HepG2 (cell line): ENCODE data around the gene DDX39B. TPM values are rescaled to one million over a fixed set of nuclear protein-coding genes. Genes with fewer than 3 reads are reported as not detected.

Experiments used
- AKAP8 ChIP-seq: sonication (generic); formaldehyde crosslinking; IDR thresholded peaks from 2 replicates; pipeline ENCODE4 v1.5.1; 2020; ENCODE audit warnings: mild to moderate bottlenecking, missing genetic modification reagents
- ARID4A ChIP-seq: sonication (generic); formaldehyde crosslinking; IDR thresholded peaks from 2 replicates; pipeline ENCODE4 v1.5.0; 2020; ENCODE audit warnings: mild to moderate bottlenecking, missing genetic modification reagents, borderline replicate concordance
- BHLHE40 ChIP-seq: IDR thresholded peaks from 2 replicates; pipeline ENCODE4 v1.6.1; 2011; ENCODE audit warnings: low read length, improper control_type of control experiment
- ESRRA ChIP-seq: sonication (generic); formaldehyde crosslinking; IDR thresholded peaks from 2 replicates; pipeline ENCODE4 v1.5.1; 2020; ENCODE audit warnings: mild to moderate bottlenecking, low read depth, missing genetic modification reagents
- FOXJ3 ChIP-seq: sonication (generic); formaldehyde crosslinking; IDR thresholded peaks from 2 replicates; pipeline ENCODE4 v1.4.0; 2020; ENCODE audit warnings: missing genetic modification reagents, mild to moderate bottlenecking, borderline replicate concordance
- IRF9 ChIP-seq: sonication (generic); formaldehyde crosslinking; IDR thresholded peaks from 2 replicates; pipeline ENCODE4 v1.8.0; 2022; ENCODE audit warnings: missing genetic modification reagents, mild to moderate bottlenecking, borderline replicate concordance
- MXI1 ChIP-seq: IDR thresholded peaks from 3 replicates; pipeline ENCODE4 v1.6.1; 2012; ENCODE audit warnings: low read depth, low read length, inconsistent platforms, borderline replicate concordance
- NFKBIZ ChIP-seq: IDR thresholded peaks from 2 replicates; pipeline ENCODE4 v1.6.1; 2018; ENCODE audit warnings: missing genetic modification reagents, missing compliant biosample characterization
- NR2F6 ChIP-seq, 2 experiments: IDR thresholded peaks; 2 replicates each; pipeline ENCODE4 v1.6.1; 2016; ENCODE audit warnings: antibody characterized with exemption in 1 of 2, mild to moderate bottlenecking in 1 of 2
- PHF5A ChIP-seq: IDR thresholded peaks from one replicate; pipeline ENCODE4 v1.6.1; 2018; ENCODE audit warnings: low read depth, missing genetic modification reagents; ENCODE audit not compliant: unreplicated experiment
- POGZ ChIP-seq: sonication (generic); formaldehyde crosslinking; IDR thresholded peaks from 2 replicates; pipeline ENCODE4 v1.4.0; 2020; ENCODE audit warnings: mild to moderate bottlenecking, missing genetic modification reagents
- REXO4 ChIP-seq: sonication (generic); formaldehyde crosslinking; IDR thresholded peaks from 2 replicates; pipeline ENCODE4 v1.8.0; 2022; ENCODE audit warnings: missing genetic modification reagents, mild to moderate bottlenecking, borderline replicate concordance
- RFX1 ChIP-seq: fragments of 450-650 bp; IDR thresholded peaks from 2 replicates; pipeline ENCODE4 v1.6.1; 2017
- ZNF124 ChIP-seq: sonication (generic); formaldehyde crosslinking; IDR thresholded peaks from 2 replicates; pipeline ENCODE4 v1.4.0; 2020; ENCODE audit warnings: missing genetic modification reagents
- ZNF17 ChIP-seq: sonication (generic); formaldehyde crosslinking; IDR thresholded peaks from 2 replicates; pipeline ENCODE4 v1.5.0; 2020; ENCODE audit warnings: mild to moderate bottlenecking, missing genetic modification reagents
- ZNF24 ChIP-seq: fragments of 450-650 bp; IDR thresholded peaks from 2 replicates; pipeline ENCODE4 v1.6.1; 2017; ENCODE audit warnings: antibody characterized with exemption, mild to moderate bottlenecking
- ZNF414 ChIP-seq: sonication (generic); formaldehyde crosslinking; IDR thresholded peaks from 2 replicates; pipeline ENCODE4 v1.5.0; 2020; ENCODE audit warnings: missing genetic modification reagents
- ZNF468 ChIP-seq: sonication (generic); formaldehyde crosslinking; IDR thresholded peaks from 2 replicates; pipeline ENCODE4 v1.8.0; 2022; ENCODE audit warnings: mild to moderate bottlenecking, moderate library complexity, missing genetic modification reagents
- ZNF512B ChIP-seq: sonication (generic); formaldehyde crosslinking; IDR thresholded peaks from 2 replicates; pipeline ENCODE4 v1.5.1; 2020; ENCODE audit warnings: missing genetic modification reagents, mild to moderate bottlenecking, borderline replicate concordance
- ZNF619 ChIP-seq: sonication (generic); formaldehyde crosslinking; IDR thresholded peaks from 2 replicates; pipeline ENCODE4 v1.4.0; 2020; ENCODE audit warnings: mild to moderate bottlenecking, missing genetic modification reagents
- ZNF629 ChIP-seq: sonication (generic); formaldehyde crosslinking; conservative IDR thresholded peaks from 2 replicates; pipeline ENCODE4 v1.5.0; 2020; ENCODE audit warnings: missing genetic modification reagents
- polyA plus RNA-seq, 8 experiments: library from polyadenylated mRNA; depleted of rRNA in 3 of 8; stranded (reverse) in 7 of 8; unstranded in 1 of 8; fragments of >200 nt; fragmentation: Illumina TruSeq in 4 of 8; extraction: Trizol in 4 of 8; gene quantifications; 2 replicates each; pipeline versions ENCODE4 v1.2.1 to v1.2.3, GENCODE V29; 2011 to 2016; ENCODE audit warnings: low read depth in 4 of 8, missing spikeins in 1 of 8, mixed read lengths in 1 of 8; ENCODE audit not compliant: insufficient read depth in 1 of 8
- total RNA-seq, 5 experiments: library from RNA; depleted of rRNA; stranded (reverse); fragments of >200 nt; fragmentation: Illumina TruSeq; extraction: Trizol; gene quantifications; 2 replicates each; pipeline ENCODE4 v1.2.3, GENCODE V29; 2016; ENCODE audit warnings: low read depth in 1 of 5

DDX39B gene
- total and polyA plus RNA-seq, 2 of the 13 experiments (the other 11 are each of a cell fraction or from before 2014, with no cell fraction given) = 570 to 678 TPM

GRCh38 chr6:31541658-31542521 lies at the start of gene DDX39B (continued):
- 0 out of 2 replicates have a peak, but pooled peaks have one; percentile 13 for TF ChIP-seq ZNF124
- peak; percentile 55 for TF ChIP-seq ZNF414
- no peak for TF ChIP-seq REXO4 (CRISPR knock-in tag)
- TF ChIP-seq NFKBIZ (CRISPR knock-in tag) = peak; percentile 79
- peak; percentile 82; the same call in 1 of the 2 replicates for TF ChIP-seq FOXJ3
- TF ChIP-seq MXI1 = peak; percentile 77
- peak; percentile 80; the same call in 1 of the 2 replicates for TF ChIP-seq ZNF619 (CRISPR knock-in tag)
- peak; percentile 93; the same call in 1 of the 2 replicates for TF ChIP-seq IRF9 (CRISPR knock-in tag)
- peak; percentile 24 for TF ChIP-seq BHLHE40
- peak; percentile 95; the same call in 1 of the 2 replicates for TF ChIP-seq ZNF512B
- peak; percentile 79 for TF ChIP-seq AKAP8
- peak; percentile 92 for TF ChIP-seq ARID4A (CRISPR knock-in tag)
- TF ChIP-seq RFX1 = no peak
- TF ChIP-seq PHF5A (CRISPR knock-in tag) = no peak
- peak; percentile 98 for TF ChIP-seq ESRRA (CRISPR knock-in tag)
- 0 out of 2 replicates have a peak, but pooled peaks have one; percentile 22 for TF ChIP-seq ZNF468 (CRISPR knock-in tag)
- peak; percentile 12; the same call in 1 of the 2 replicates for TF ChIP-seq NR2F6 (IDR thresholded peaks at IDR 0.05)
- peak; percentile 56 for TF ChIP-seq NR2F6 (CRISPR knock-in tag; IDR thresholded peaks at IDR 0.05)
- no peak for TF ChIP-seq ZNF17 (CRISPR knock-in tag)
- TF ChIP-seq ZNF24 = peak; percentile 48
- TF ChIP-seq POGZ (CRISPR knock-in tag) = peak; percentile 67
- peak; percentile 7; the same call in 1 of the 2 replicates for TF ChIP-seq ZNF629 (CRISPR knock-in tag)
